Progenitor cell of endocrine pancreas (in vitro differentiated cells): ENCODE data around the gene REST. TPM values are rescaled to one million over a fixed set of nuclear protein-coding genes. Genes with fewer than 3 reads are reported as not detected.

Experiments used
- DNase-seq: peaks from one replicate; pipeline ENCODE4 v3.0.0; 2021; ENCODE audit warnings: low spot score; ENCODE audit not compliant: unreplicated experiment
- H3K27ac Mint-ChIP-seq: 2 replicates; pipeline ENCODE4 v1.8.0; 2021; ENCODE audit warnings: mild to moderate bottlenecking, moderate library complexity, mixed read lengths
- H3K27me3 Mint-ChIP-seq: 2 replicates; pipeline ENCODE4 v1.8.0; 2021; ENCODE audit warnings: mixed read lengths
- H3K36me3 Mint-ChIP-seq: 2 replicates; pipeline ENCODE4 v1.8.0; 2022; ENCODE audit warnings: mixed read lengths; ENCODE audit not compliant: insufficient read depth
- H3K4me1 Mint-ChIP-seq: 2 replicates; pipeline ENCODE4 v1.8.0; 2021; ENCODE audit warnings: low read depth, mixed read lengths
- H3K4me3 Mint-ChIP-seq: 2 replicates; pipeline ENCODE4 v1.8.0; 2021; ENCODE audit warnings: low read depth, mild to moderate bottlenecking, moderate library complexity, mixed read lengths
- H3K9me3 Mint-ChIP-seq: 2 replicates; pipeline ENCODE4 v1.8.0; 2021; ENCODE audit warnings: low read depth, mixed read lengths
- CTCF ChIP-seq: fragments of 200-600 bp; sonication (generic); IDR thresholded peaks from one replicate; pipeline ENCODE4 v1.5.0; 2021; ENCODE audit warnings: antibody characterized with exemption, mild to moderate bottlenecking; ENCODE audit not compliant: unreplicated experiment
- total RNA-seq: library from RNA; stranded (reverse); gene quantifications from 2 replicates; pipeline ENCODE4 v1.2.1, GENCODE V29; 2021

The REST gene
- total RNA-seq, 1 donor from 2014 or later = 95.7 TPM

DNA sequence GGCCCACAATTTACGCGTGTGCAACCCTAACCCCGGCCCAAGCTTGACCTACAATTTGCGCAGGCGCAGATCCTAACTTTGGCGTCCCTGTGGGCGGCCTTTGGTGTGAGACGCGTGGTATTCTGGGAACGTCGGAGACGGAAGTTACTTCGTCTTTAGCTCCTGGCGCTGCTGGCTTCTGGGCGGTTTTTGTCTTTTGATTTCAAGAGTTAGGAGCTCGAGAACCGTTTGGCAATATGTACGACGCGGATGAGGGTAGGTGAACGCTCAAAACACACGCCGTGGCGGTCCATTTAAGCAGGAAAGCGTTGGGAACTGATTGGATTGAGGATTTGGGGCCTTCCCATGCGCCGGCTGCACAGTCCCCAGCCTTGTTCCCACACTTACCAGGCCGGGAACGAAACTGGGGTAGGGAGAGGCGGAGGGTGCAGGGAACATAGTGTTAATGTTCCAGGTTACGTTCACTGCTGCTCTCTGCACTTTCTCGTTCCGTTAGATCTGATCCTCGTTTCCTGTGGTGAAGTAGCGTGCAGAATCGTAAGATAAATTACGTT, 71.1 kb downstream of the REST start, which contains the start of gene POLR2B:
POLR2B (plus strand) TSS at position 147 of the 554 bp plus-strand sequence; CDS start at position 237, 90 bp downstream.
- Mint-ChIP-seq H3K27me3 (no peaks in the 10 kb centered on the region), H3K27ac (peak within 1 kb of the TSS; percentile 100), H3K9me3 (no peaks in the 10 kb centered on the region), H3K36me3 (peaks cover 3% of the 10 kb centered on the region), H3K4me1 (peaks cover 25% of the 10 kb centered on the region), H3K4me3 (peak within 1 kb of the TSS; percentile 100)
- TF ChIP-seq CTCF = no peak
- peak; percentile 84 for DNase-seq

DNA sequence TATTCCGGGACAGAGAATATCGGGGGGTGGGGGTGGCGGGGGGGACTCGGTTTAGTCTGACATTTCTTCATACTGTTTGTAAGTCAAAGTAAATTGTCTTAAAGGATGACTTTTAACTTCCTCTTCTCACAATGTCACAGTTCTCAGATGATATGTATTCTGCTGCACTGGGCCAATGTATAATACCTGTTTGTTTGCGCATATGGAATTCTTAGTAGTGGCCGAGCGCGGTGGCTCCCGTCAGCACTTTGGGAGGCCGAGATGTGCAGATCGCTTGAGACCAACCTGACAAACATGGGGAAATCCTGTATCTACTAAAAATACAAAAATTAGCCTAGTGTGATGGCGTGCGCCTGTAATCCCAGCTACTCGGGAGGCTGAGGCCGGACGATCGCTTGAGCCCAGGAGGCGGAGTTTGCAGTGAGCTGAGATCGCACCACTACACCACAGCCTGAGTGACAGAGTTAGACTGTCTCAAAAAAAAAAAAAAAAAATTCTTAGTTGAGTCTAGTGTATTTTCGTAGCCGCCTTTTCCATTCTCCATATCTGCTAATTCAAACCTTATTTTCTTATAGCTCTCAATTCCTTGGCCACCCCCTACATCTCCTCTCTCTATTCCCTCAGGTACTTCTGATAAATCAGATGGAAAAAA, 71.8 kb downstream of the REST start:
- H3K36me3 Mint-ChIP-seq = no peaks in the 10 kb centered on the region
- H3K4me1 Mint-ChIP-seq = peaks cover 26% of the 10 kb centered on the region
- H3K9me3 Mint-ChIP-seq = no peaks in the 10 kb centered on the region
- TF ChIP-seq CTCF = no peak
- no peaks in the 10 kb centered on the region for H3K27me3 Mint-ChIP-seq
- H3K4me3 Mint-ChIP-seq = peak overlapping the region; percentile 100
- H3K27ac Mint-ChIP-seq = peak overlapping the region; percentile 100
- no peak for DNase-seq

DNA sequence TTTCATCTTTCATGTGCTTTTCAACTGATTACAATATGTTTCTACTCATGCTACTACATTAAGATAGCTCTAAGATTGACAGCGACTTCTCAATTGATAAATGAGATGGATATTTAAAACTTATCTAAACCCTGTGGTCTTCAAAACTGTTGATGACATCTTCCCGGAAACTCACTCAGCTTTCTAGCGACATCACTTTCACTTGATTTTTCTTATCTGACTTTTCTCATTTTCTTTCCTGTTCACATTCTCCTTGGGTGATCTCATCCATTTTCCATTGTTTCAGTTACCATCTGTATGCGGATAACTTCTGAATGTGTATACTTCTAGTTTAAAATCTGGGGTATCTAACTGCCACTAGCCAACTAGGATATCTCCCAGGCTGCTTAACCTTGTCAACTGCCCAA, 74.1 kb downstream of the REST start:
- TF ChIP-seq CTCF = no peak
- Mint-ChIP-seq H3K27me3 (no peaks in the 10 kb centered on the region), H3K4me1 (peaks cover 20% of the 10 kb centered on the region), H3K4me3 (peak overlapping the region; percentile 1), H3K9me3 (no peaks in the 10 kb centered on the region), H3K27ac (peak overlapping the region; percentile 36), H3K36me3 (no peaks in the 10 kb centered on the region)
- DNase-seq = no peak

DNA sequence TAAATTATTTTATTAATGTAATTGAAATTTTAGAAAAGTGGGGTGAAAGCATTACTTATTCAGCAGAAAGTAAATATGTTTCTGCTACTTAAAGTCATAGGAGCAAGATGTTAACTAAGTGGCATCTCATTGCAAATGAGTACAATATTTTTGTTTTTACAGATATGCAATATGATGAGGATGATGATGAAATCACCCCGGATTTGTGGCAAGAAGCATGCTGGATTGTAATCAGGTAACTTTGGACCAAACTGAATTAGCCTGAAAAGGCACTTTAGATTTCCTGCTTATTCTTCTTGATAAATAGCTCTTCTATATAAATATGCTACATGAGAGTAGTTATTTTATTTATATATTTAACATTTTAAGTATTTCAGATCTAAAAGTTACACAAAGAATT, 78.5 kb downstream of the REST start:
- Mint-ChIP-seq H3K27ac (no peak overlapping the region), H3K4me1 (peaks cover 10% of the 10 kb centered on the region), H3K36me3 (peaks cover 7% of the 10 kb centered on the region), H3K9me3 (no peaks in the 10 kb centered on the region), H3K4me3 (no peak overlapping the region), H3K27me3 (no peaks in the 10 kb centered on the region)
- DNase-seq = no peak
- TF ChIP-seq CTCF = no peak

GRCh38 chr4:56986952-56987351, 79.3 kb downstream of the REST start:
- no peak for TF ChIP-seq CTCF
- Mint-ChIP-seq H3K27me3 (no peaks in the 10 kb centered on the region), H3K9me3 (no peaks in the 10 kb centered on the region), H3K27ac (no peak overlapping the region), H3K36me3 (peaks cover 15% of the 10 kb centered on the region), H3K4me3 (no peak overlapping the region), H3K4me1 (peaks cover 3% of the 10 kb centered on the region)
- no peak for DNase-seq
